OCI-LY1 (cell line): Measurements from ENCODE around the gene HIBADH.

Experiments used
- H2AFZ ChIP-seq: fragments of 200-600 bp; sonication (generic), shearing (Covaris generic); 2 replicates; pipeline ENCODE4 v1.6.0; 2014; ENCODE audit warnings: antibody characterized with exemption, mild to moderate bottlenecking, low read length
- H3F3A ChIP-seq: fragments of 200-600 bp; sonication (generic), shearing (Covaris generic); 2 replicates; pipeline ENCODE4 v1.6.0; 2014; ENCODE audit warnings: mild to moderate bottlenecking, antibody characterized with exemption, low read length, moderate library complexity; ENCODE audit not compliant: insufficient read depth
- H3K27ac ChIP-seq: fragments of 200-600 bp; sonication (generic); 2 replicates; pipeline ENCODE4 v1.5.1; 2014; ENCODE audit warnings: low read length, mixed run types, mild to moderate bottlenecking, low read depth; ENCODE audit not compliant: poor library complexity, severe bottlenecking
- H3K27me3 ChIP-seq: fragments of 200-600 bp; sonication (generic); 2 replicates; pipeline ENCODE4 v1.6.0; 2014; ENCODE audit warnings: antibody characterized with exemption, mild to moderate bottlenecking, low read length, moderate library complexity; ENCODE audit not compliant: insufficient read depth
- H3K36me3 ChIP-seq: fragments of 200-600 bp; sonication (generic); 2 replicates; pipeline ENCODE4 v1.6.1; 2014; ENCODE audit warnings: mild to moderate bottlenecking, antibody characterized with exemption, low read length, moderate library complexity, mixed read lengths; ENCODE audit not compliant: insufficient read depth
- H3K4me1 ChIP-seq: fragments of 200-600 bp; sonication (generic); 2 replicates; pipeline ENCODE4 v1.5.1; 2014; ENCODE audit warnings: mild to moderate bottlenecking, low read length, moderate library complexity; ENCODE audit not compliant: insufficient read depth, severe bottlenecking
- H3K4me2 ChIP-seq: fragments of 200-600 bp; sonication (generic), shearing (Covaris generic); 2 replicates; pipeline ENCODE4 v1.6.1; 2014; ENCODE audit warnings: low read length
- H3K4me3 ChIP-seq: fragments of 200-600 bp; sonication (generic); 2 replicates; pipeline ENCODE4 v1.5.1; 2014; ENCODE audit warnings: low read length, low read depth, mild to moderate bottlenecking, mixed read lengths; ENCODE audit not compliant: poor library complexity, severe bottlenecking
- H3K79me2 ChIP-seq: fragments of 200-600 bp; shearing (Covaris generic); 2 replicates; pipeline ENCODE4 v1.6.1; 2016; ENCODE audit warnings: mixed run types, low read length, mixed read lengths; ENCODE audit not compliant: insufficient read depth
- H3K9ac ChIP-seq: fragments of 200-600 bp; sonication (generic), shearing (Covaris generic); 2 replicates; pipeline ENCODE4 v1.6.1; 2014; ENCODE audit warnings: mild to moderate bottlenecking, low read length, mixed read lengths
- H3K9me2 ChIP-seq: fragments of 200-600 bp; sonication (generic), shearing (Covaris generic); 2 replicates; pipeline ENCODE4 v1.6.1; 2014; ENCODE audit warnings: low read depth, mild to moderate bottlenecking, low read length, mixed read lengths
- H3K9me3 ChIP-seq: fragments of 200-600 bp; shearing (Covaris generic); 2 replicates; pipeline ENCODE4 v1.6.1; 2014; ENCODE audit warnings: low read length, mixed read lengths
- H4K20me1 ChIP-seq: fragments of 200-600 bp; sonication (generic), shearing (Covaris generic); 2 replicates; pipeline ENCODE4 v1.6.0; 2016; ENCODE audit warnings: mild to moderate bottlenecking, low read length; ENCODE audit not compliant: insufficient read depth
- CTCF ChIP-seq: fragments of 200-600 bp; sonication (generic), shearing (Covaris generic); IDR thresholded peaks from 2 replicates; pipeline ENCODE4 v1.5.1; 2017; ENCODE audit warnings: mild to moderate bottlenecking, antibody characterized with exemption, low read length, moderate library complexity, mixed read lengths
- EZH2 ChIP-seq: fragments of 200-600 bp; sonication (generic), shearing (Covaris generic); IDR thresholded peaks from 2 replicates; pipeline ENCODE4 v1.8.0; 2017; ENCODE audit warnings: borderline replicate concordance, mixed run types, mild to moderate bottlenecking, antibody characterized with exemption, low read length, moderate library complexity, mixed read lengths

The HIBADH gene

GRCh38 chr7:27564881-27565482, 97.7 kb downstream of the HIBADH start:
- peaks cover 10% of the 10 kb centered on the region for H3K9me3 ChIP-seq
- no peaks in the 10 kb centered on the region for H3K36me3 ChIP-seq
- H2AFZ ChIP-seq: no peak overlapping the region
- no peaks in the 10 kb centered on the region for H3K79me2 ChIP-seq
- no peaks in the 10 kb centered on the region for H3K27me3 ChIP-seq
- no peak overlapping the region for H3K4me3 ChIP-seq
- H3F3A ChIP-seq: no peaks in the 10 kb centered on the region
- H3K27ac ChIP-seq: no peak overlapping the region
- no peak overlapping the region for H3K9ac ChIP-seq
- no peaks in the 10 kb centered on the region for H3K4me1 ChIP-seq
- H3K4me2 ChIP-seq: no peak overlapping the region
- H4K20me1 ChIP-seq: no peaks in the 10 kb centered on the region
- TF ChIP-seq EZH2 (no peak), CTCF (no peak)
- H3K9me2 ChIP-seq: 0 out of 2 replicates have a peak, but pooled peaks cover 6% of the 10 kb centered on the region

GRCh38 chr7:27560706-27561235, 101.9 kb downstream of the HIBADH start:
- Histone ChIP-seq H3K27ac (no peak overlapping the region), H3K27me3 (no peaks in the 10 kb centered on the region), H3K79me2 (no peaks in the 10 kb centered on the region), H3K4me1 (no peaks in the 10 kb centered on the region), H3K4me3 (no peak overlapping the region), H3K9me3 (peaks cover 7% of the 10 kb centered on the region), H3K9me2 (0 out of 2 replicates have a peak, but pooled peaks cover 6% of the 10 kb centered on the region), H2AFZ (no peak overlapping the region), H4K20me1 (no peaks in the 10 kb centered on the region), H3K36me3 (no peaks in the 10 kb centered on the region), H3K9ac (no peak overlapping the region), H3F3A (no peaks in the 10 kb centered on the region), H3K4me2 (no peak overlapping the region)
- TF ChIP-seq EZH2: no peak
- TF ChIP-seq CTCF: no peak

- H3K27me3 ChIP-seq: no peaks in the 10 kb centered on the region
- H3K27ac ChIP-seq: no peak overlapping the region
- no peak overlapping the region for H3K4me2 ChIP-seq
- H3K79me2 ChIP-seq: no peaks in the 10 kb centered on the region
- no peaks in the 10 kb centered on the region for H3F3A ChIP-seq
- no peaks in the 10 kb centered on the region for H3K9me2 ChIP-seq
- no peaks in the 10 kb centered on the region for H3K4me1 ChIP-seq
- no peaks in the 10 kb centered on the region for H4K20me1 ChIP-seq
- no peak overlapping the region for H2AFZ ChIP-seq
- H3K36me3 ChIP-seq: no peaks in the 10 kb centered on the region
- H3K9me3 ChIP-seq: no peaks in the 10 kb centered on the region
- H3K9ac ChIP-seq: no peak overlapping the region
- TF ChIP-seq EZH2 (no peak), CTCF (no peak)
- H3K4me3 ChIP-seq: no peak overlapping the region
Measured at GRCh38 chr7:27555670-27556069, 107.0 kb downstream of the HIBADH start.
